ENCODE data around the gene DNAH14. TPM values are rescaled to one million over a fixed set of nuclear protein-coding genes. Genes with fewer than 3 reads are reported as not detected.
A peak's percentile ranks its signal among the peaks of the same experiment; 100 is the strongest.
"Not testable (repeated sequence)": the region's sequence is repeated elsewhere in the genome, so short reads cannot be mapped to it uniquely, and the experiment has no call there.

The DNAH14 gene
- polyA plus RNA-seq, 4 donors, result 12.1 to 21.4 (median 18.4) TPM

GRCh38 chr1:225380691-225381090, 451.2 kb downstream of the DNAH14 start:
- DNase-seq (ENCODE audit: low read depth in 4 of 4, low spot score in 2 of 4), result no peak

GRCh38 chr1:225386860-225387259, 457.4 kb downstream of the DNAH14 start:
- DNase-seq (ENCODE audit: low read depth in 4 of 4, low spot score in 2 of 4), result not testable (repeated sequence)

- no peak for DNase-seq (ENCODE audit: low read depth in 4 of 4, low spot score in 2 of 4)
Measured at GRCh38 chr1:225388372-225388771, 458.9 kb downstream of the DNAH14 start.

- no peak for DNase-seq (ENCODE audit: low read depth in 4 of 4, low spot score in 2 of 4)
Measured at GRCh38 chr1:225389843-225390242, 460.4 kb downstream of the DNAH14 start.

DNA sequence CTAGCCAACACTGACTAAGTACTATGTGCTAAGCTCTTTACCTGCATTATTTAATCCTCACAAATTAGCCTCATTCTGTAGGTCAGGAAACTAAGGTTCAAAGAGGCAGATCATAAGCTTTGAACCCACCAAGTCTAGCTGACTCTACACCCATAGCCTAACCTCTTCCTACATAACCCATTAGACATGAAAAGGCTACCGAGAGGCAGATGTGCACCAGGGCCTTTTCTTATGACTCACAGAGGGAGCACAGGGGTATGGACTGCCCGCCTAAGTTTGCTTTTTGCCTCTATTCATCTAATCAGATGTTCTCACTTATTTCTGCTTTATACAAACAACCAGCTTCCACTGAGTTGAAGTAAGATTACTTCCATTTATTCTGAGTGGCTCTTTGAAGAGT, 466.9 kb downstream of the DNAH14 start:
- no peak for DNase-seq (ENCODE audit: low read depth in 4 of 4, low spot score in 2 of 4)

GRCh38 chr1:225400968-225401367, 471.5 kb downstream of the DNAH14 start:
- DNase-seq (ENCODE audit: low read depth in 4 of 4, low spot score in 2 of 4), result no peak

DNA sequence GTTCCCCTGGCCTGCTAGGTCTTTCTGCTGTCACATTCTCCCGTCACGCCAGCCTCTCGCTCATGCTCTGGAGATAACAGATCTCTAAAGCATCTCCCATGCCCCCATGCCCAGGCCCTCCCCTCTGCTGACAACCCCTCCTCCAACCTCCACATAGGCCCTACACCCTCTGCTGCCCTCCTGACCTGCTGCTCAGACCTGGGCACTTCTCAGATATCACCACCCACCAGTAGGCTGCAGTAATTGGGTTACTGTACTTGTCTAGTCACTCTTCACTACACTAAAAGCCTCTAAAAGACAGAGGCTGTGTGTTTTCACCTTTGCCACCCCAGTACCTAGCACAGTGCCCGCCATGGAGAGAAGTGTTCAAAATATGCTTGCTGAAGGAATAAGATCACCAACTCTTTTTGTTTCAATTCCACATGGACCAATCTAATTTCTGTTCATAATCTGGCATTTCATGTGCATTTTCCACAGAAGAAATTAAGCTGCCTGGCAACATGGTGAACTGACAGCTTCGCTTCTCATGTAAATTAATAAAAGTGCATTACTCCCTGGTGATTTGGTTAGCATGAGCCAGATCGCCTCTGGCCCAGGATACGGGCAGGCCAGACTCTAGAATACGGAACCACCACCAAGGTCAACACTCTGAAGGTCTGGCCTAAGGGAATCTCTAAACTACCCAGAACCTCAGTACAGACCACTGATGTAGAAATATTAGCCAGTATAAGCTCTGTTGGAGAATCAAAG, 477.7 kb downstream of the DNAH14 start:
- no peak for DNase-seq (ENCODE audit: low read depth in 4 of 4, low spot score in 2 of 4)

DNA sequence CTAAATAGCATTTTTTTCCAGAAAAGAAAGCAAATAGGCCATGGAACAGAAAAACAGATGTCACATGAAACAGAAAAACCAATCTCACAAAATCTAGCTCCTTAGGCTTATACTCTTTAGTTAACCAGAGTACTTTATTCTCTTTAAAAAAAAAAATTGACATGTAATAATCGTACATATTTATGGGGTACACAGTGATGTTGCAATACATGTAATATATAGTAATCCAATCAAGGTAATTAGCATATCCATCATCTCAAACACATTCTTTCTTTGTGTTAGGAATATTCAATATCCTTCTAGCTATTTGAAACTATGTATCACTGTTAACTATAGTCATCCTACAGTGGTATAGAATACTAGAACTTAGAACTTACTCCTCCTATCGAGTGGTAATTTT, 478.3 kb downstream of the DNAH14 start:
- DNase-seq (ENCODE audit: low read depth in 4 of 4, low spot score in 2 of 4), result no peak

DNA sequence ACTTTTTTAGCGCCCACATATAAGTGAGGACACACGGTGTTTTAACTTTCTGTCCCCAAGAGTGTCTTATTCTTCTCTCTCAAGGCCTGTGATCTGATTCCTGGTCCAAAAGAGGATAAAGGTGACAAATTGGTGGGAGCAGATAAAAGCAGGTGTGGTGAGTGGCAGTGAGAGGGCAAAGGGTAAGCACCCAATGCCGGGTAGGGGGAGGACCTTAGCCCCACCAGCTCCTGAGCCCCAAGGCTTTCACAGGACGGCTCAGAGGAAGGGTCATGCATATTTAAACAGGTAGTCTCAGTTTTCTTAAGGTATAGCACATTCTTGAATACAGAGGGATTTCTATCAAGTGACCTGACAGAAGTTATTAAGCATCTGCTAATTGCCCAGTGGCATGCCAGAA, 478.8 kb downstream of the DNAH14 start:
- DNase-seq (ENCODE audit: low read depth in 4 of 4, low spot score in 2 of 4), result no peak

DNA sequence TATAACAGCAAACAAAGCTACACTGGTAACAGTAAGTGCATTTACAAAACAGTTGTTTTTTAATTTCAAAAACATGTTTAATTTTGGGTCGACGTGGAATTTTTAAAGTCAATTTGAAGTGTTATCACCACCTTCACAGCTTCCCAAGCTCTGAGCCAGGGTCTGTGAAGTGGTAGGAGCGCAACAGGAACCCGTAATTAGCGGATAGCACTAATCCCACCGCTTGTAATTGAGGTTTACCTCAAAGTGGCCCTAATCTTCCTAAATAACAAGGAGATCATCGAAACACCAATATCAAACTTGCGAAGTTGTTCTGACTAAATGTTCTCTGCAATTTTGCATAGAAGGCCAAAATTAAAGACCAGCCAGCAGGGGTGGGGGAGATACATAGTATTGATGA, 479.6 kb downstream of the DNAH14 start:
- DNase-seq (ENCODE audit: low read depth in 4 of 4, low spot score in 2 of 4), result no peak

- DNase-seq (ENCODE audit: low read depth in 4 of 4, low spot score in 2 of 4), result no peak
Measured at GRCh38 chr1:225410036-225410435, 480.6 kb downstream of the DNAH14 start.

GRCh38 chr1:225412321-225412720, 482.8 kb downstream of the DNAH14 start:
- no peak for DNase-seq (ENCODE audit: low read depth in 4 of 4, low spot score in 2 of 4)

GRCh38 chr1:225412803-225413351, 483.4 kb downstream of the DNAH14 start:
- DNase-seq (ENCODE audit: low read depth in 4 of 4, low spot score in 2 of 4), result peak in 2 of 4 donors; percentile 26 to 47

- no peak for DNase-seq (ENCODE audit: low read depth in 4 of 4, low spot score in 2 of 4)
Measured at GRCh38 chr1:225413708-225414375, 484.4 kb downstream of the DNAH14 start.

DNA sequence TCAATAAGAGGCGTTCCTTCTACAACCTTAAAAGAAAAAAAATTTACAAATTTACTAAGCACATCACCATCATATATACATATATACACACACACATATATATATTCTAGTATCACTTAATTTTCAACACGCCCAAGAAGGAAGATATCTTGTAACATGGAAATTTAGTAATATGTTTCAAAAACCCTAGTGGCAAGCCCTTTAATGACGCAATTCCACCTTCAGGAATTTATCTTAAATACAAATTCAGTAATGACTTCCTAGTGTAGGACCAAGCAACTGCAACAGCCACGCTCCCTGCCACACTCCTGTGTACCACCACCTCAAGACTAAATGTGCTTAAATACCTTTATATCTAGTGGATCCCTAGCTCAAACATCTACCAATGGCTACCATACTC, 485.8 kb downstream of the DNAH14 start:
- no peak for DNase-seq (ENCODE audit: low read depth in 4 of 4, low spot score in 2 of 4)

DNA sequence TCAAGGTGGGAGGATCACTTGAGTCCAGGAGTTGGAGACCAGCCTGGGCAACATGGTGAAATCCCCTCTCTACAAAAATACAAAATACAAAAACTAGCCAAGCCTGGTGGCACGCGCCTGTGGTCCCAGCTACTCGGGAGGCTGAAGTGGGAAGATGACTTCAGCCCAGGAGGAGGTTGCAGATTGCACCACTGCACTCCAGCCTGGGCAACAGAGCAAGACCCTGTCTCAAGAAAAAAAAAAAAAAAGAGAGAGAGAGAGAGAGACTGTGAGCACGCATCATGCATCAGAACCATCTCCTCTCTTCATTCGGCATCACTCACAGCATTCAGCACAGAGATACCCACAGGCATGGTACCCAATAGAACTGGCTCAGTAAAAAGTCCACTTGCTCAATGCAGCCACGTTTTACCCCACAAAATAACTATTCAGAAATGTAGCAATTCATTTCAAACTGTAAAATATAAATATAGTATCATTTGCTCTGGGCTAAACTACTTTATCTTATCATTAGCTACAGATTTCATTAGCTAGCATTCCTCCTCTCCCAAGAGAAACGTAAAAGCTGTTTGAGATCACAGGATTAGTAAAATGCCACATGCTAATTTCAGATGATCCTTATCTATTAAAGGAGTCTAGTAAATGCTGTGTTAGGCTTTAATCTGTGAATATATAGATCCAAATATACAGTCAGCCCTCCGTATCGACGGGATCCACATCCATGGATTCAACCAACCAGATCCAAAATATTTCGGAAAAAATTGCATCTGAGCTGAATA, 486.7 kb downstream of the DNAH14 start:
- DNase-seq (ENCODE audit: low read depth in 4 of 4, low spot score in 2 of 4), result no peak

GRCh38 chr1:225418059-225418458, 488.6 kb downstream of the DNAH14 start:
- no peak for DNase-seq (ENCODE audit: low read depth in 4 of 4, low spot score in 2 of 4)

GRCh38 chr1:225418598-225418997, 489.1 kb downstream of the DNAH14 start:
- no peak for DNase-seq (ENCODE audit: low read depth in 4 of 4, low spot score in 2 of 4)

DNA sequence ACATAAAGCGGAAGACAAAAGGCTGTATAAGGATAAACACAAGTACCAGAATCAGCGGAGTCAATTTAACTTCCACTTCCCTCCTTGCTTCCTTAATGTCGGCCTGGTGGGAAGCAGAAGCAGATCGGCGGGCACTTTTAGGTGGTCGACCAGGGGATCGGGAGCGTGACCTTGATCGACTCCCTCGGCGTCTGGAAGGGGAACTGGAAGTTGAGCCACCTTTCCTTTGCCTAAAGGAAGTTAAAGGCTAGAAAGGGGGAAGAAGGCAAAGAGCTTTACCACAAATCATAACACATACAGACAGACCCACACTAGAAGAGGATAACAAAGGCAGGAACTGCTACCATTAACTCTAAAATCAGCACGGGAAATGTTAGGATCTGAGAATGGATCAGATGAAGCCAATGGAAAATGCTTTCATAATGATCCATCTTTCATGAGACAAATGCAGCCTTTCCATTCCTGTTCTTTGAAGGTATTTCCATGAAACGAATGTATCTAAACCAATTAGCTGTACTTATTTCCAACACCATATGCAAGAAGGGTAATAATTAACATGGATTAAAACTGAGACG, 492.6 kb downstream of the DNAH14 start:
- DNase-seq (ENCODE audit: low read depth in 4 of 4, low spot score in 2 of 4), result no peak

DNA sequence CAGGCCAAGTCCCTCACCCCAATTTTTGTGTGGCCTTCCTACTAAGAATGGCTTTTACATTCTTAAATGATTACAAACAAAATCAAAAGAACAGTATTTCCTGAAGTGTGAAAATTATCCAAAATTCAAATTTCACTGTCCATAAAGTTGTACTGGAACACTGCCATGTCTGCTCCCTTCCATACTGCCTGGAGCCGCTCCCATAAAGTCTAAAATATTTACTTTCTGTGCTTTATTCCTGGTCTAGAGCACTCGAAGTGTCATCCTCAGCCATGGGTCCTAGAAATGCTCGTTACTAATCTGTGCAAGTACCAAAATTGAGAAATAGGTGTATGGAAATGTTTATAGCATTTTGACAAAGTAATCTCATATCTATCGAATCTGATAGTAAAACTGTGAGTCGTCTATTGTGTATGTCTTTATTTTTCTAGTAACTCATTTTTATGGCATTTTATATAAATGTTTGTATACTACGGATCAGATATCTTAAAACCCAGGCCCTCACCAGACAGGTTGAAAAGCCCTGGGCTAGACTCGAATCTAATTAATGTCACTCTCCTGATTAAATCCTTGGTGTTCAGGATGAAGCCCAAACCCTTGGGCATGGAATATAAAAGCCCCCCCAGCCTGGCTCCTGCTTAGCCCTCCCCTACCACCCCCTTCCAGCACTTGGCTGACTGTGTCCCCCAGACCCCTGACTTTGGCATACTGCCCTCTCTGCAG, 493.5 kb downstream of the DNAH14 start:
- no peak for DNase-seq (ENCODE audit: low read depth in 4 of 4, low spot score in 2 of 4)

All from left renal cortex interstitium (tissue), 4 donors.